ENCODE data around the gene SRPRB.

Gene SRPRB

GRCh38 chr3:133849346-133849745 is 43.7 kb downstream of the SRPRB start:
- no peak for DNase-seq

DNA sequence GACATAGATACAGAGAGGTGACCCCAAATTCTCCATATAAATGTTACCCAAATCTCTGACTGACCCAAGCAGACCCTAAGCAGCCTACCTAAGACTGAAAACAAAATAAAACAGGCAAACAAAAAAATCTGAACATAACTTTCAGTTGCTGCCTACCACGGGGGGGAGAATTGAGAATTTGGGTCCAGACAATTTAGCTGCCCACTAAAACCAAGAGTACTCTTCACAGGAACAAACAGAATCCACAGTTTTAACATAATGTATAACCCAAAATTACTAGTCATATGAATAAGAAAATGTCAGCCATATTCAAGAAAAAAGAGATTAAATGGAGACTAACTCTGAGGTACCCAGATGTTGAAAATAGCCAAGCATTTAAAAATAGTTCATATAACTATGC is 44.4 kb downstream of the SRPRB start:
- DNase-seq = no peak

GRCh38 chr3:133851266-133851906 is 45.8 kb downstream of the SRPRB start:
- no peak for DNase-seq

DNA sequence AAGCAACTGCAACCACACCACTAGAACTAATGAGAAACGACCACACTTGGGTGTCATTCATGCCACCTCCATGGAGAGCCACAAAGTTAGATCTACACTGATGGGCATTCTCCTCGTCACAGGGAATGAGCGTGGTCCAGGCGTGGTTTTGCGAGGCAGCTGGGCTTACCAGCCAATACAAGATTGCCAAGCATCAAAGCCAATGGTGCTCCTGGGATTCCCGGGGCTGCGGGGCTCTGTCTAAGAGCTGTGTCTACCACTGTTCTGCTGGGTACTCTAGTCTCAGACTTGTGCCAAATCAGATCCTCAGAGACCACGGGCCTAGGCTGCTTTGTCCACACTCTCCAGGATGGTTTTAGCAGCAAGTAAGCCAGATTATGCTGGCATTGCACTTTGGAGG is 46.3 kb downstream of the SRPRB start:
- DNase-seq = no peak

GRCh38 chr3:133853063-133853924 is 47.7 kb downstream of the SRPRB start:
- no peak for DNase-seq

DNA sequence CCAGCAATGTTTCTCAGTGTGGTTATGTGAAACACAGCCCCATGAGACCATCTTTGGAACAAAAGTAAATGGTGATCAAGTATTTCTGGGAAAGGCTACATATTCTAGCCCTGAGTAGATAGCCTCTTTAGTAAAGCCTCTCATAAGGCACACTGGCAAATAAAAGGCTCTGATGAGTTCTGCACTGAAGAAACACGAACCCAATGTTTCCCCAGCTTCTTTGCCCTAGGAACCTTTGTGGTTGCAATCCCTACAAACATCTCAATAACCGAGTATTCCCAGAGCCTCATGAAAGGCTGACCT is 48.3 kb downstream of the SRPRB start:
- no peak for DNase-seq

DNA sequence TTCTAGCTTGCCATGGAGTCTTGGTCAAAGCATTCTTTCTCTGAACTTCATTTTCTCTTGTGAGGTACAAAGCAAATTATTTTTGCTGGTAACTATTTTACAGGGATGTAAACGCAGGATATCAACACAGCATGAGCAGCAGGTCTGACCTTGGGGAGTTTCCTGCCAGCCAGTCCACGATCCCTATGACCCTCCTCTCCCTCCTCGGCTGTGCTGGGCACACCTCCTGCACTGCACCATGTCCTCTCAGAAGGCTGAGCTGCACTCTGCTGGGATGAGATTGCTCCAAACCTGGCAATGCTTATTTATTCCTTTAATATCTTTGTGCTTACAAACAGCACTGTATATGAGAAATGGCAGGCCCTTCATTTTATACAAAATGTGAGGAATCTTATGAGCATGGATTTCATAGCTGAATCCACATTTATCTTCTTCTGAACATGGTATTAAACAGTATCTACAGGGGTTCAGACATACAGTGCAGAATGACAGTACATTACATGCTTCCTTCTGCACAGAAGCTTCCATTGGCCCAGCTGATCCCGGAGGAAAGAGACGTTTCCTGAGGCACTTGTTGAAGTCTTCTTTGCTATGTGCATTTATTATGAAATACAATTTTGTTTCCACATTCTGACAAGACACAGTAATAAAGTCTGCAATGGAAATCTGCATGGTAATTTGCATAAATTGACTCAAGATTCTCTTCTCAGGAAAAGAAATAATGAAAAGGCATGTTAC is 48.8 kb downstream of the SRPRB start:
- DNase-seq = no peak

DNA sequence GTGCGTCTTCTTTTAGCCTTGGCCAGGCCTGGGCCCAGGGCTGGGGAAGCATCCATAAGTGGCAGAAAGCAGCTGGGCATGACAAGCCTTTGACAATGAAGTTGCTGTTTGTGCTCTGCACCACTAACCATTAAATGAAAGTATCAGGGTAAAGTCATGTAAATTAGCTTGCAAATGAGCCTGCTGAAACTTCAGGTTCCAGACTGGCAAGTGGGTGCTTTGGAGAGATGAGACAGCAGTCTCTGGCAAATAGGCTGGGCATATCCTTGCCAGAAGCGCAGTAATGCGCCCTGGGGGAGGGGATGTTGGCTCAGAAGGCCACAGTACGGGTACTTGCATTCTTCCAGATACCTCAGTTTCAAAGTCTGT is 49.4 kb downstream of the SRPRB start:
- DNase-seq = no peak

GRCh38 chr3:133855772-133856171 is 50.2 kb downstream of the SRPRB start:
- DNase-seq = no peak

- DNase-seq = no peak
These were observed 50.7 kb downstream of the SRPRB start for GRCh38 chr3:133856316-133856715.

DNA sequence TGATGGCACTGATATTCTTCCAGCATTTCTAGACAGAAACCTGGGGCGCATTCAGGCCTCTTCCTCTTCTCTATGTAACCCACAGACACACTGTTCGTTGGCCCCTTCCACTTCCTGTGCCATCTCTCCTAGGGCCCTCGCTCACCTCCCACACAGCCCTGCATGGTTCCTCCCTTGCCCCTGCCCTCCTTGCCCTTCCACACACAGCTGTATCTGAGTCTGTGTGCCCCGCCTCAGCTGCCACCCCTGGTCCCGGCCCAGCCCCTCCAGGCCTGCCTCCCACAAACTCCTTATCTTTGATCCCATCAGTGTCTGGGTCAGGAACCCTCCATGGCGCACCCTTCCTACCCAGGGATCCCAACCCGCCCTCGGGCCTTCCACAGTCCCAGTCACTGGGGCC is 52.2 kb downstream of the SRPRB start:
- DNase-seq = no peak

- no peak for DNase-seq
These were observed 54.0 kb downstream of the SRPRB start for GRCh38 chr3:133859381-133860234.

DNA sequence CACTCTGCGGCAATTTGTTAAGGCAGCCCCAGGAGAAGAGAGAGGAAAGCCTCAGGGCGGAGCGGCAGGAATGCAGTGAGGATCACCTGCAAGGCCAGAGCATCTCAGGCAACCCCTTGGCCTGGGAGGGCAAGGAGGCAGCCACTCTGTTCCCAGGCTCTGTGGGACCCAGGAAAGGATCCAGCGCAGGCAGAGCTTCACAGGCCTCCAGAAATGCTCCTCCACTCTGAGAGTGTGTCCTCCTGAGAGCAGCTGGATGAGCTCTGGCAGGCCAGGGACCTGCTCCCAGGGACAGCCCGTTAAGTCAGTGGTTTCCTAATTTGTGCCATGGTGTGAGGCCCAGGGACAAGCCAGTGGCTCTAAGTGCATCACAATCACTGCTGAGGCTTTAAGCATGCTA is 54.9 kb downstream of the SRPRB start:
- no peak for DNase-seq

DNA sequence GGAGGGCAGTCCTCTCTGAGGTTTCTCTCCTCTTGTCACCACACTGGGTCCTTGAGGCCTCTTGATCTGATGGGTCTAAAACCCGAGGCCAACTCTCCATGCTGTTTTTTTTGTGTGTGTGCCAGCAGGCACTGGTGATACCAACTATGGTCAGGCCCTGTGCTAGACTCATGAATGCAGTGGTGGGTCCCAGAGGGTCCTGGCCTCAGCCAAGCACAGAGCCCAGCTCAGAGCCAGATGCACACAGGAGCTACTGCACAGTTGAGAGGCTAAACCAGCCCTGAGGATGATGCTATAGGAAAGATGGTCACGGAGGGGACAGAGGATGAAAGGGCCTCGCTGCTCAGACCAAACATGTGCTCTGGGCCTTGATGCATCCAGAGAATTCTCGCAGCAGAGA is 56.5 kb downstream of the SRPRB start:
- no peak for DNase-seq

DNA sequence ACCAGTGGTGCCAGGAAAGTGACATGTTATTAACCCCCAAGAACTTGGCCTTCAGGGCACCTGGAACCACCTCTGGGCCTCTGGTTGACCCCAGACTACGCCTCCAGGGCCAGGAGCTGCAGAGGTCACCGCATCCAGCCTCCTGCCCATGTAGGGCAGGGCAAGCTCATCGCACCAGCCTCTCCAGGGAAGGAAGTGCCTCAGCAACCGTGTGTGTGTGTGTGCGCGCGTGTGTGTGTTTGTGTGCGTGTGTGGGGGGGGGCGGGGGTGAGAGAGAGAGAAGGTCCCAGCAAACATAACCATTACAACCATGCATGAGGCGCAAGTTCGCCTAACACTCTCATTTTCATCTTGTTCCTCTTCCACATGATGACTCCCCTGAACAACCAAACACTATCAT is 58.3 kb downstream of the SRPRB start:
- no peak for DNase-seq

GRCh38 chr3:133864616-133865015 is 59.0 kb downstream of the SRPRB start:
- DNase-seq = no peak

DNA sequence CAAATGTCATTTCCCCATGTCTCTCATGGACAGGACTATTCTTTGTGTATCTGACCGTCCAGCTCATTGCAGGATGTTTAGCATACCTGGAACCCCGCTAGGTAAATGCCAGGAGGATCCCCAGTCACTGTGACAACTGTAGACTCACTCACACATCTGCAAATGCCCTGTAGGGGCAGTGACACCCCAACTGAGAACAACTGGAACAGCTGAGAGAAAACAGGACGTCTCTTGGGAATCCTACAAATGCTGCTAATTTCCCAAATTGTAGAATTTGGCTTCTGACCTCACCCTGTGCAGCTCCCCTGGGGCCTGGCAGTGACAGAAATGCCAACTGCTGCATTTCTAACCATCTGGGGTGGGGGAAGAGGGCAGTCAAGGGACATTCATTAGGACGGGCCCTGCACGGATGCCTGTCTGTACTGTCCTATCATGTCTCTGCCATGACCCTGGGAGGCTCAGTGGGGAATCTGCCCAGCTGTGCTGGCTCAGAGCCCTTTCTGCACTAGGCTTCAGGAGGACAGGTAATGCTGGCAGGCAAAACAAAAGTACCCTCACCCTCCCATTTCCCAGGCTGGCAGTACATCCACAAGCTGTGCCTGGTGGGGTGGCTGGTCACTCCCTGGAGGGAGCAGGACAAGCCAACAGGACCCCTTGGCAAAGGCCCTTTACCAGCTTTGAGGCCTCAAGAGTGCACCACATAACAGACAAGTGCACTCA is 59.7 kb downstream of the SRPRB start:
- no peak for DNase-seq

- DNase-seq = no peak
These were observed 60.5 kb downstream of the SRPRB start for GRCh38 chr3:133866141-133866540.

GRCh38 chr3:133868186-133868585 is 62.6 kb downstream of the SRPRB start:
- DNase-seq = no peak

- no peak for DNase-seq
These were observed 63.3 kb downstream of the SRPRB start for GRCh38 chr3:133868758-133869475.

- no peak for DNase-seq
These were observed 64.0 kb downstream of the SRPRB start for GRCh38 chr3:133869586-133869985.

GRCh38 chr3:133870822-133871221 is 65.2 kb downstream of the SRPRB start:
- no peak for DNase-seq
